H9 (cell line): ENCODE data around the gene HIC1. TPM values are rescaled to one million over a fixed set of nuclear protein-coding genes. Genes with fewer than 3 reads are reported as not detected.

Experiments used
- DNase-seq: peaks from one replicate; pipeline ENCODE4 v3.0.0-alpha.2; 2017
- H2AFZ ChIP-seq: one replicate; pipeline ENCODE4 v1.6.1; 2013; ENCODE audit warnings: mild to moderate bottlenecking, low read length, control low read depth, moderate library complexity
- H2AK5ac ChIP-seq: 2 replicates; pipeline ENCODE4 v1.6.1; 2013; ENCODE audit warnings: low read length, control low read depth, mixed read lengths; ENCODE audit not compliant: insufficient read length
- H2BK120ac ChIP-seq: one replicate; pipeline ENCODE4 v1.6.1; 2013; ENCODE audit warnings: low read depth, mild to moderate bottlenecking, low read length, control low read depth, inconsistent platforms; ENCODE audit not compliant: poor library complexity, severe bottlenecking
- H2BK12ac ChIP-seq: 2 replicates; pipeline ENCODE4 v1.6.1; 2013; ENCODE audit warnings: low read length, control low read depth, mixed read lengths, low read depth; ENCODE audit not compliant: insufficient read length
- H2BK15ac ChIP-seq: 2 replicates; pipeline ENCODE4 v1.6.1; 2013; ENCODE audit warnings: low read depth, low read length, control low read depth
- H2BK20ac ChIP-seq: one replicate; pipeline ENCODE4 v1.6.1; 2013; ENCODE audit warnings: low read depth, mild to moderate bottlenecking, low read length, control low read depth, inconsistent platforms; ENCODE audit not compliant: poor library complexity, severe bottlenecking
- H2BK5ac ChIP-seq: 2 replicates; pipeline ENCODE4 v1.6.1; 2013; ENCODE audit warnings: low read length, control low read depth, mixed read lengths; ENCODE audit not compliant: insufficient read length
- H3K14ac ChIP-seq: 2 replicates; pipeline ENCODE4 v1.6.1; 2013; ENCODE audit warnings: low read length, control low read depth; ENCODE audit not compliant: insufficient read depth
- H3K18ac ChIP-seq: 2 replicates; pipeline ENCODE4 v1.6.1; 2013; ENCODE audit warnings: low read depth, mild to moderate bottlenecking, mixed read lengths, low read length, control low read depth; ENCODE audit not compliant: insufficient read length
- H3K23ac ChIP-seq: 2 replicates; pipeline ENCODE4 v1.6.1; 2013; ENCODE audit warnings: low read length, control low read depth, mixed read lengths, low read depth; ENCODE audit not compliant: insufficient read length
- H3K23me2 ChIP-seq: 2 replicates; pipeline ENCODE4 v1.6.1; 2013; ENCODE audit warnings: low read depth, mild to moderate bottlenecking, mixed read lengths, low read length, control low read depth; ENCODE audit not compliant: insufficient read length, poor library complexity, severe bottlenecking
- H3K27ac ChIP-seq: 2 replicates; pipeline ENCODE4 v1.5.1; 2013; ENCODE audit warnings: low read length, control low read depth, mixed read lengths, low read depth; ENCODE audit not compliant: insufficient read length
- H3K27me3 ChIP-seq: 2 replicates; pipeline ENCODE4 v1.6.1; 2013; ENCODE audit warnings: low read length, control low read depth, inconsistent platforms; ENCODE audit not compliant: insufficient read depth
- H3K4ac ChIP-seq: 2 replicates; pipeline ENCODE4 v1.6.1; 2013; ENCODE audit warnings: low read depth, mild to moderate bottlenecking, control low read depth, inconsistent platforms, low read length, moderate library complexity
- H3K4me1 ChIP-seq: 2 replicates; pipeline ENCODE4 v1.6.1; 2013; ENCODE audit warnings: low read length, control low read depth, inconsistent platforms; ENCODE audit not compliant: insufficient read depth
- H3K4me2 ChIP-seq: 2 replicates; pipeline ENCODE4 v1.6.1; 2013; ENCODE audit warnings: low read length, control low read depth, mixed read lengths; ENCODE audit not compliant: insufficient read length, insufficient read depth
- H3K56ac ChIP-seq: 2 replicates; pipeline ENCODE4 v1.6.1; 2013; ENCODE audit warnings: low read depth, mild to moderate bottlenecking, mixed read lengths, low read length, control low read depth; ENCODE audit not compliant: insufficient read length
- H3K79me1 ChIP-seq: 2 replicates; pipeline ENCODE4 v1.6.1; 2013; ENCODE audit warnings: low read depth, mild to moderate bottlenecking, moderate library complexity, low read length, control low read depth, inconsistent platforms; ENCODE audit not compliant: insufficient read depth, poor library complexity, severe bottlenecking
- H3K79me2 ChIP-seq: 2 replicates; pipeline ENCODE4 v1.6.1; 2013; ENCODE audit warnings: low read length, control low read depth, inconsistent platforms; ENCODE audit not compliant: insufficient read depth
- H3K9ac ChIP-seq: 2 replicates; pipeline ENCODE4 v1.6.1; 2013; ENCODE audit warnings: low read length, control low read depth, mixed read lengths; ENCODE audit not compliant: insufficient read length; ENCODE audit errors: extremely low read depth
- H3K9me3 ChIP-seq: one replicate; pipeline ENCODE4 v1.6.1; 2013; ENCODE audit warnings: low read depth, low read length, inconsistent platforms; ENCODE audit not compliant: control insufficient read depth
- H3T11ph ChIP-seq: one replicate; pipeline ENCODE4 v1.6.1; 2013; ENCODE audit warnings: mild to moderate bottlenecking, low read length, control low read depth, inconsistent platforms
- H4K20me1 ChIP-seq: one replicate; pipeline ENCODE4 v1.6.1; 2013; ENCODE audit not compliant: control insufficient read depth, insufficient read length, insufficient read depth
- H4K5ac ChIP-seq: 2 replicates; pipeline ENCODE4 v1.6.1; 2013; ENCODE audit warnings: low read depth, mild to moderate bottlenecking, mixed read lengths, low read length, control low read depth; ENCODE audit not compliant: insufficient read length
- H4K8ac ChIP-seq: replicated peaks from 2 replicates; pipeline ENCODE4 v1.6.1; 2013; ENCODE audit warnings: low read length, control low read depth, mixed read lengths, low read depth; ENCODE audit not compliant: insufficient read length
- H4K91ac ChIP-seq: 2 replicates; pipeline ENCODE4 v1.6.1; 2013; ENCODE audit warnings: low read depth, mild to moderate bottlenecking, moderate library complexity, mixed read lengths, low read length, control low read depth; ENCODE audit not compliant: insufficient read length
- H3K27ac Mint-ChIP-seq, 3 experiments: 2 replicates in 2 of 3; 3 replicates in 1 of 3; pipeline ENCODE4 v1.8.0; 2020 to 2021; ENCODE audit warnings: mixed read lengths in 3 of 3, mild to moderate bottlenecking in 1 of 3, moderate library complexity in 1 of 3
- H3K27me3 Mint-ChIP-seq: 2 replicates; pipeline ENCODE4 v1.8.0; 2021; ENCODE audit warnings: low read depth, mild to moderate bottlenecking, moderate library complexity, mixed read lengths
- H3K36me3 Mint-ChIP-seq, 3 experiments: 2 replicates in 2 of 3; 3 replicates in 1 of 3; pipeline ENCODE4 v1.8.0; 2020 to 2021; ENCODE audit warnings: low read depth in 3 of 3, mixed read lengths in 3 of 3; ENCODE audit not compliant: insufficient read depth in 1 of 3
- H3K4me1 Mint-ChIP-seq, 2 experiments: 2 replicates each; pipeline ENCODE4 v1.8.0; 2020; ENCODE audit warnings: mixed read lengths in 2 of 2
- H3K4me3 Mint-ChIP-seq, 2 experiments: 2 replicates in 1 of 2; 3 replicates in 1 of 2; pipeline ENCODE4 v1.8.0; 2020 to 2021; ENCODE audit warnings: mild to moderate bottlenecking in 2 of 2, mixed read lengths in 2 of 2, moderate library complexity in 1 of 2
- H3K9me3 Mint-ChIP-seq, 2 experiments: 2 replicates in 1 of 2; 3 replicates in 1 of 2; pipeline ENCODE4 v1.8.0; 2020; ENCODE audit warnings: mild to moderate bottlenecking in 2 of 2, mixed read lengths in 2 of 2, moderate library complexity in 1 of 2
- CTCF ChIP-seq: fragments of 200-600 bp; sonication (generic); conservative IDR thresholded peaks from 3 replicates; pipeline ENCODE4 v1.8.0; 2021; ENCODE audit warnings: antibody characterized with exemption, mild to moderate bottlenecking
- WGBS: extraction: QIAGEN DNeasy Blood & Tissue Kit; methylation state at CpG from one replicate; pipeline ENCODE4 v1.1.7; 2013; ENCODE audit warnings: missing lambda C conversion rate, low lambda C conversion rate, mixed read lengths; ENCODE audit not compliant: insufficient read length; ENCODE audit errors: extremely low coverage; 5-methylcytosine and 5-hydroxymethylcytosine counted together
- total RNA-seq: library from RNA; stranded (reverse); gene quantifications from 2 replicates; pipeline ENCODE4 v1.2.1, GENCODE V29; 2021

The HIC1 gene
- total RNA-seq, 1 experiment from 2014 or later, result 1.8 TPM

GRCh38 chr17:2083613-2084035, 28.7 kb downstream of the HIC1 start:
- Histone ChIP-seq H3K9me3 (no peaks in the 10 kb centered on the region), H2BK20ac (no peak overlapping the region), H3K4me1 (no peaks in the 10 kb centered on the region), H3K79me1 (no peaks in the 10 kb centered on the region), H4K20me1 (no peaks in the 10 kb centered on the region), H4K5ac (no peak overlapping the region), H3K27ac (no peak overlapping the region), H4K91ac (no peak overlapping the region), H3K14ac (no peak overlapping the region), H3K4ac (no peak overlapping the region), H2BK12ac (no peak overlapping the region), H3K56ac (no peak overlapping the region), H2AFZ (no peak overlapping the region), H3K23me2 (no peaks in the 10 kb centered on the region), H3T11ph (no peak overlapping the region), H3K23ac (no peak overlapping the region), H2BK120ac (no peak overlapping the region), H4K8ac (no peak overlapping the region), H3K79me2 (no peaks in the 10 kb centered on the region), H2BK15ac (no peak overlapping the region), H2AK5ac (no peak overlapping the region), H2BK5ac (no peak overlapping the region), H3K4me2 (no peak overlapping the region), H3K18ac (no peak overlapping the region), H3K9ac (no peak overlapping the region), H3K27me3 (no peaks in the 10 kb centered on the region)
- H3K4me1 Mint-ChIP-seq, result 0 out of 4 replicates have a peak, but pooled peaks cover 0 to 1% of the 10 kb centered on the region in 2 experiments
- TF ChIP-seq CTCF, result no peak
- H3K9me3 Mint-ChIP-seq, result no peaks in the 10 kb centered on the region
- WGBS, result no CpG with 5 or more reads among the region's 7 CpGs
- DNase-seq, result no peak
- H3K27me3 Mint-ChIP-seq, result no peaks in the 10 kb centered on the region; the same call in 1 of the 2 replicates
- H3K4me3 Mint-ChIP-seq, result no peak overlapping the region; a peak in 1 of 5 replicates
- peak overlapping the region in 2 of 3 experiments; percentile 9 to 41; a peak in 2 of 7 replicates for H3K27ac Mint-ChIP-seq
- peaks cover 3 to 36% (median 19%) of the 10 kb centered on the region in 3 experiments; a peak in 6 of 7 replicates for H3K36me3 Mint-ChIP-seq
